ENCODE results near the gene SLC43A3. TPM values are rescaled to one million over a fixed set of nuclear protein-coding genes. Genes with fewer than 3 reads are reported as not detected.
A peak's percentile ranks its signal among the peaks of the same experiment; 100 is the strongest.

Gene SLC43A3
- total RNA-seq, 2 donors from 2014 or later = 10.6 to 13.8 TPM

- H3K4me3 Mint-ChIP-seq = peak overlapping the region; percentile 60
These were observed 32.5 kb upstream of the SLC43A3 start for GRCh38 chr11:57459164-57460021.

GRCh38 chr11:57458410-57459163, 31.7 kb upstream of the SLC43A3 start:
- H3K4me1 ChIP-seq (ENCODE audit: control insufficient read depth, insufficient read depth, low read length) = no peaks in the 10 kb centered on the region
- no peak overlapping the region for H3K9ac ChIP-seq (ENCODE audit: extremely low read depth, low read length, poor library complexity, severe bottlenecking)
- no peak overlapping the region for H3K27ac Mint-ChIP-seq
- H3K9me3 ChIP-seq (ENCODE audit: control insufficient read depth, low read length) = no peaks in the 10 kb centered on the region
- H3K27me3 Mint-ChIP-seq (ENCODE audit: insufficient read depth) = peaks cover 90% of the 10 kb centered on the region
- H3K4me3 Mint-ChIP-seq = peak overlapping the region; percentile 60
- peaks cover 17% of the 10 kb centered on the region for H3K4me1 Mint-ChIP-seq
- H3K27ac ChIP-seq (ENCODE audit: low read depth, low read length) = no peak overlapping the region
- H3K36me3 ChIP-seq (ENCODE audit: control insufficient read depth, insufficient read depth, low read length) = no peaks in the 10 kb centered on the region
- WGBS, 2 experiments (ENCODE audit: insufficient coverage in 1 of 2, insufficient read length in 1 of 2) = 1% methylated on average over 22 to 43 of the region's 44 CpGs
- TF ChIP-seq CTCF (conservative IDR thresholded peaks at IDR 0.05) = peak; percentile 94
- DNase-seq = peak; percentile 86
- no peaks in the 10 kb centered on the region for H3K9me3 Mint-ChIP-seq
- H3K4me3 ChIP-seq (ENCODE audit: low read length) = no peak overlapping the region
- peaks cover 93% of the 10 kb centered on the region for H3K27me3 ChIP-seq (ENCODE audit: control insufficient read depth, insufficient read depth, low read length, poor library complexity, severe bottlenecking)
- H3K36me3 Mint-ChIP-seq (ENCODE audit: low read depth) = no peaks in the 10 kb centered on the region

More at GRCh38 chr11:57459164-57460021, 32.5 kb upstream of the SLC43A3 start:
- Mint-ChIP-seq H3K27ac (no peak overlapping the region), H3K36me3 (ENCODE audit: low read depth) (no peaks in the 10 kb centered on the region), H3K27me3 (ENCODE audit: insufficient read depth) (peaks cover 94% of the 10 kb centered on the region), H3K4me1 (peaks cover 23% of the 10 kb centered on the region), H3K9me3 (no peaks in the 10 kb centered on the region)
- peaks cover 98% of the 10 kb centered on the region for H3K27me3 ChIP-seq (ENCODE audit: control insufficient read depth, insufficient read depth, low read length, poor library complexity, severe bottlenecking)
- no peaks in the 10 kb centered on the region for H3K9me3 ChIP-seq (ENCODE audit: control insufficient read depth, low read length)
- H3K4me1 ChIP-seq (ENCODE audit: control insufficient read depth, insufficient read depth, low read length) = peaks cover 1% of the 10 kb centered on the region
- no peak overlapping the region for H3K27ac ChIP-seq (ENCODE audit: low read depth, low read length)
- WGBS, 2 experiments (ENCODE audit: insufficient coverage in 1 of 2, insufficient read length in 1 of 2) = 0 to 1% methylated on average over 14 to 62 of the region's 62 CpGs
- DNase-seq = peak; percentile 72
- TF ChIP-seq CTCF (conservative IDR thresholded peaks at IDR 0.05) = no peak
- no peak overlapping the region for H3K9ac ChIP-seq (ENCODE audit: extremely low read depth, low read length, poor library complexity, severe bottlenecking)
- no peaks in the 10 kb centered on the region for H3K36me3 ChIP-seq (ENCODE audit: control insufficient read depth, insufficient read depth, low read length)
- peak overlapping the region; percentile 62 for H3K4me3 ChIP-seq (ENCODE audit: low read length)

GRCh38 chr11:57458060-57458409, 31.1 kb upstream of the SLC43A3 start:
- H3K9me3 ChIP-seq (ENCODE audit: control insufficient read depth, low read length) = no peaks in the 10 kb centered on the region
- H3K9ac ChIP-seq (ENCODE audit: extremely low read depth, low read length, poor library complexity, severe bottlenecking) = no peak overlapping the region
- H3K27me3 Mint-ChIP-seq (ENCODE audit: insufficient read depth) = peaks cover 90% of the 10 kb centered on the region
- H3K27ac Mint-ChIP-seq = no peak overlapping the region
- 3 to 4% methylated on average over 6 to 15 of the region's 16 CpGs for WGBS, 2 experiments (ENCODE audit: insufficient coverage in 1 of 2, insufficient read length in 1 of 2)
- H3K4me3 Mint-ChIP-seq = peak overlapping the region; percentile 38
- no peaks in the 10 kb centered on the region for H3K9me3 Mint-ChIP-seq
- H3K4me1 Mint-ChIP-seq = peaks cover 17% of the 10 kb centered on the region
- H3K36me3 ChIP-seq (ENCODE audit: control insufficient read depth, insufficient read depth, low read length) = no peaks in the 10 kb centered on the region
- H3K4me3 ChIP-seq (ENCODE audit: low read length) = no peak overlapping the region
- TF ChIP-seq CTCF (conservative IDR thresholded peaks at IDR 0.05) = no peak
- no peaks in the 10 kb centered on the region for H3K36me3 Mint-ChIP-seq (ENCODE audit: low read depth)
- peaks cover 93% of the 10 kb centered on the region for H3K27me3 ChIP-seq (ENCODE audit: control insufficient read depth, insufficient read depth, low read length, poor library complexity, severe bottlenecking)
- H3K27ac ChIP-seq (ENCODE audit: low read depth, low read length) = no peak overlapping the region
- DNase-seq = peak; percentile 82
- H3K4me1 ChIP-seq (ENCODE audit: control insufficient read depth, insufficient read depth, low read length) = no peaks in the 10 kb centered on the region
